Measurements from ENCODE around the gene COL8A1. TPM values are rescaled to one million over a fixed set of nuclear protein-coding genes. Genes with fewer than 3 reads are reported as not detected.

COL8A1 gene
- total and polyA plus RNA-seq, 2 experiments from 2014 or later, result 0.41 to 2.4 TPM

- H3K9me3 ChIP-seq (ENCODE audit: low read depth), result no peaks in the 10 kb centered on the region
- H3K27me3 ChIP-seq, result no peaks in the 10 kb centered on the region
- no peaks in the 10 kb centered on the region for H4K20me1 ChIP-seq (ENCODE audit: insufficient read depth, poor library complexity, severe bottlenecking)
- TF ChIP-seq EZH2phosphoT487 (IDR thresholded peaks at IDR 0.05; ENCODE audit: low read depth, severe bottlenecking, unreplicated experiment) (no peak), EZH2 (IDR thresholded peaks at IDR 0.05; ENCODE audit: borderline replicate concordance) (no peak), CTCF (IDR thresholded peaks at IDR 0.05; ENCODE audit: poor library complexity) (no peak)
- H3K9me2 ChIP-seq (replicated peaks; ENCODE audit: insufficient read depth), result no peaks in the 10 kb centered on the region
- no peak overlapping the region for H2AFZ ChIP-seq
- WGBS (ENCODE audit: low lambda C conversion rate, missing lambda C conversion rate), result 93% methylated on average over 15 of the region's 15 CpGs
- no peak overlapping the region for H3K27ac ChIP-seq
- H3K4me1 ChIP-seq (ENCODE audit: insufficient read depth), result no peaks in the 10 kb centered on the region
- DNase-seq (ENCODE audit: low spot score), result no peak
- no peak overlapping the region for H3K4me3 ChIP-seq
- no peaks in the 10 kb centered on the region for H3K79me2 ChIP-seq
- H3K36me3 ChIP-seq (replicated peaks; ENCODE audit: insufficient read depth, low read depth), result no peaks in the 10 kb centered on the region
- H3K4me2 ChIP-seq, result no peak overlapping the region
Measured at GRCh38 chr3:99795573-99795972, 157.2 kb downstream of the COL8A1 start.

GRCh38 chr3:99799422-99799821 is 161.0 kb downstream of the COL8A1 start:
- 81% methylated on average over 4 of the region's 4 CpGs for WGBS (ENCODE audit: low lambda C conversion rate, missing lambda C conversion rate)
- Histone ChIP-seq H3K9me3 (ENCODE audit: low read depth) (no peaks in the 10 kb centered on the region), H3K27me3 (no peaks in the 10 kb centered on the region), H3K27ac (no peak overlapping the region), H3K4me3 (no peak overlapping the region), H3K9me2 (replicated peaks; ENCODE audit: insufficient read depth) (no peaks in the 10 kb centered on the region), H3K79me2 (no peaks in the 10 kb centered on the region), H2AFZ (no peak overlapping the region), H3K36me3 (replicated peaks; ENCODE audit: insufficient read depth, low read depth) (no peaks in the 10 kb centered on the region), H3K4me2 (no peak overlapping the region), H3K4me1 (ENCODE audit: insufficient read depth) (no peaks in the 10 kb centered on the region), H4K20me1 (ENCODE audit: insufficient read depth, poor library complexity, severe bottlenecking) (no peaks in the 10 kb centered on the region)
- no peak for TF ChIP-seq EZH2 (IDR thresholded peaks at IDR 0.05; ENCODE audit: borderline replicate concordance)
- no peak for TF ChIP-seq EZH2phosphoT487 (IDR thresholded peaks at IDR 0.05; ENCODE audit: low read depth, severe bottlenecking, unreplicated experiment)
- no peak for TF ChIP-seq CTCF (IDR thresholded peaks at IDR 0.05; ENCODE audit: poor library complexity)
- DNase-seq (ENCODE audit: low spot score), result no peak

GRCh38 chr3:99803297-99803696 is 164.9 kb downstream of the COL8A1 start:
- 86% methylated on average over 1 of the region's 1 CpG for WGBS (ENCODE audit: low lambda C conversion rate, missing lambda C conversion rate)

More at GRCh38 chr3:99803297-99803696, 164.9 kb downstream of the COL8A1 start:
- Histone ChIP-seq H4K20me1 (ENCODE audit: insufficient read depth, poor library complexity, severe bottlenecking) (no peaks in the 10 kb centered on the region), H3K36me3 (replicated peaks; ENCODE audit: insufficient read depth, low read depth) (no peaks in the 10 kb centered on the region), H3K9me3 (ENCODE audit: low read depth) (peaks cover 4% of the 10 kb centered on the region), H3K4me2 (no peak overlapping the region), H3K4me1 (ENCODE audit: insufficient read depth) (no peaks in the 10 kb centered on the region), H2AFZ (no peak overlapping the region), H3K79me2 (no peaks in the 10 kb centered on the region), H3K9me2 (replicated peaks; ENCODE audit: insufficient read depth) (no peaks in the 10 kb centered on the region), H3K27ac (no peak overlapping the region), H3K4me3 (no peak overlapping the region), H3K27me3 (no peaks in the 10 kb centered on the region)
- TF ChIP-seq EZH2phosphoT487 (IDR thresholded peaks at IDR 0.05; ENCODE audit: low read depth, severe bottlenecking, unreplicated experiment), result no peak
- no peak for TF ChIP-seq EZH2 (IDR thresholded peaks at IDR 0.05; ENCODE audit: borderline replicate concordance)
- TF ChIP-seq CTCF (IDR thresholded peaks at IDR 0.05; ENCODE audit: poor library complexity), result no peak
- DNase-seq (ENCODE audit: low spot score), result no peak
